Measurements from ENCODE around the gene C12orf76.
"Not testable (repeated sequence)": the region's sequence is repeated elsewhere in the genome, so short reads cannot be mapped to it uniquely, and the experiment has no call there.

Gene C12orf76, protein sequence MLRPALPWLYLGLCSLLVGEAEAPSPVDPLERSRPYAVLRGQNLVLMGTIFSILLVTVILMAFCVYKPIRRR

DNA sequence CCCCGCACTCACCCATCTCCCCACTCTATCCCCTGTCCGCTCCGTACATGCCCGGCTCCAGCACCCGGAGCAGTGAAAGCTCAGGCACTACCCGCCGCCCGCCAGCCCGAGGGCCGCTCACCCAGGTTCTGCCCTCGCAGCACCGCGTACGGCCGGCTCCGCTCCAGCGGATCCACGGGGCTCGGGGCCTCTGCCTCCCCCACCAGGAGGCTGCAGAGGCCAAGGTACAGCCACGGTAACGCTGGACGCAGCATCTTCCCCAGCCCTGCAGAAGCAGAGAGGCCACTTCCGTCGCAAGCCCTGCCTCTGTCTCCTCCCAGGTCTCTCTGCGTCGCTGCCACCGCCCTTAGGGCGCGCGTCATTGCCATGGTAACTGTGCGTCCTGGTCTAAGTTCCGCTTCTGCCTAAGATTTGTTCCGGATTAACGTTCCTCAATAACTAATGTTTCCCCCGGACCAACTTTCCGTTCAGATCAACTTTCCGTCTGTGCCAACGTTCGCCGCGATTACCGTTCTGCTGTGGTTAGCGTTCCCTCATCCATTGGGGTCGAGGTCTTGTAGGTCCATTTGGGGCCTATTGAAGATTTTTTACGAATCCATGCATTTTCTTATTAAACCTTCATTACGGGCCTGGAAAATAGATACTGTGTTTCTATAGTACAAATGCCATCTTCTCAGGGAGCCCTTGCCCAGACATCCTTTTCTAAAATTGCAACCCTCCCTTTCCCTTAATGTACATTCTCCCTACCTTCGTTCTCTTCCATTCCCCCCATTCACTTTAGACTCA lies at the start of gene C12orf76:
Gene C12orf76, minus strand, starts transcription at position 281 of the 786 bp plus-strand sequence. Its CDS starts 27 bp downstream, at position 254.
- DNase-seq = peak; percentile 38 to 96 (median 90)

DNA sequence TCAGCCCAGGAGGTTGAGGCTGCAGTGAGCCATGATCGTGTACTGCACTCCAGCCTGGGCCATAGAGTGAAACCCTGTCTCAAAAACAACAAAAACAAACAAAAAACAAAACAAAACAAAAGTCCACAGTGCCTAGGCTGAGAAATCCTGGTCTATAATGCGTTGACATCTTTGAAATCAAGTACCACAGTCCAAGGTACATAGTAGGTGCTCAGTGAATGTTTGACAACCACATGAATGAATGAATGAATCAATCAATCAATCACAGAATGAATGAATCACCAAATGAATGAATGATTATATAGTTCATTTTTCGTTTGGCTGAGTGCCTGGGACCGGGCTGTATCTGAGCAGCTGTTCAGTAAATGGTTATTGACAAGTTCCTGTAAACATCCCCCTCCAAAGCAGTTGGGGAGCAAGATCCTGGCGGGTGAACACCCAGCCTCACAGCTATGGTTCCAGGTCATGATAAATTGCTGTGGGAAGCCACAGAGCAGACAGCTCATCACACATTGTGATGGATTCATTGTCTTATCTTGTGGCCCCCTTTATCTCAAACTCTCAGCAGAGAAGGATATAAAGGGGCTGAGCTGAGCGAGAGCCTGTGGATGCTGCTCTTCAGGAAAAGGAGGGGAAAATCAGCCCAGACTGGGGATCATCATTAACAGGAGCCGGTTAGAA lies 45.4 kb upstream of the C12orf76 start:
- no peak for DNase-seq

DNA sequence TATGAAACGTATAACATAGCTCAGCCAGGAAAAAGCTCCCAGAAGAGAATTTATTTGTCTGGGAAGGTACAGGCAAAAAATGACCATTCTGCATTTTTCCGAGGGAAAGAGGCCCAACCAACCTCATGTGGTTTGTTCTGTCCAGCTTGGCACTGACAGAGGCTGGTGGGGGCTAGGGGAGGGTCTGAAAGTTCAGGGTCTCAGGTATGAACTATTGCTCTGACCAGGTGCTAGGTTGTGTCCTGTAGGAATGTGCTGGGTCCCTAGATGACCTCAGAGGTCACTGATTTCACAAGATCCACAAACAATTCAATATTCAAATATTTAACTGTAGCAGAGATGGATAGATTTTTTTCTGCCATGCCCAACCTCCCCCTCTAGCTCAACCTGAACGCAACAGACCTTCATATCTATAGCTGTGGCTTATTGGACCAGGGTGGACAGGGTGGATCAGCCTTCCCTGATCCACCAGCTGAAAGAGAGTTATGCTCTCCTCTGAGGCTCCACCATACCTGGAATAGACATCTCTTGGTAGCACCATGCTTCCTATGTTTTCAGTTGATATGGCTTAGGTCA lies 42.9 kb upstream of the C12orf76 start:
- no peak for DNase-seq

DNA sequence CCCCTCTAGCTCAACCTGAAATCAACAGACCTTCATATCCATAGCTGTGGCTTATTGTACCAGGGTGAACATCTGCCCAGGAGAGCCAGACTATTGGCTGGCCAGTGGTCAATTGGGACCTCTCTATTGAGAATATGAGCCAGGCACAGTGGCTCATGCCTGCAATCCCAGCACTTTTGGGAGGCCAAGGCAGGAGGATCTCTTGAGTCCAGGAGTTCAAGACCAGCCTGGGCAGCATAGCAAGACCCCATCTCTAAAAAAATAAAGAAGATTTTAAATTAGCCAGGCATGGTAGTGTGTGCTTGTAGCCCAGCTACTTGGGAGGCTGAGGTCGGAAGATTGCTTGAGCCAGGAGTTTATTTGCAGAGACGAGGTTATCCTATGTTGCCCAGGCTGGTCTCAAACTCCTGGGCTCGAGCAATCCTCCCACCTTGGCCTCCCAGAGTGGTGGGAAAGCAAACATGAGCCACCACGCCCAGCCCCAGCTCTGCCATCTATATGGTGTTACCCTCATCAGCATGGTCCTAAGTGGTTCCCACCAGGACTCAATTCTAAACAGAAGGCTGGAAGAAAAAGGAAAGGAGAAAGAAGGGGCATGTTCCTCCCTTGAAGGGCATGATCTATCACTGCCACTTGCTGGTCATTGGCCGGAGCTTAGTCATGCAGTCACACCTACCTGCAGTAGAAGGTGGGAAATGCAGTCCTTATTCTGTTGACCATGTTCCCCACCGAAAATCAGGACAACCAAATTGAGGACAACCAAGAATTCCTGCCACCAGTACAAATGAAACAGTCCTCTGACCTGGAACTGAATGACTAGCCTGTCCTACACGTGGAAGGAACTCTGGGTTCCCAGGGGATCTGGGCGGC lies 42.2 kb upstream of the C12orf76 start:
- DNase-seq = no peak

DNA sequence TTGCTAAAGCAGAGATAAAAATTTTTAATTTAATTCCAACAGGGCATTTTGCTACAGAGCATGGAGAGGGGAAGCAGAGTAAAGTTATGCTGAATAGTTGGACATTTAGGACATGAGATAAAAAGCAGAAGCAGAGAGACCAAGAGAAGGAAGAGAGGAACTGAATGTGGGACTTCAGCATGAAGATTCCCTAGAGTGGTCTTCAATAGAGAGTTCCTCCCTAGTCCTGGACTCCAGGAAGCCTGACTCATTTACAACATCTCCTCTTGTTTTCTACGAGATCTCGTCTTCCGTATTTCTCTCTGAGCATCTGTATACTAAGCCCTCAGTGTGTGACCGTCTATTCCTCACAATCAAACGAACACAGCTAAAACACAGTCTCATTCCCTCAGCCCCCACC lies 40.6 kb upstream of the C12orf76 start:
- no peak for DNase-seq

DNA sequence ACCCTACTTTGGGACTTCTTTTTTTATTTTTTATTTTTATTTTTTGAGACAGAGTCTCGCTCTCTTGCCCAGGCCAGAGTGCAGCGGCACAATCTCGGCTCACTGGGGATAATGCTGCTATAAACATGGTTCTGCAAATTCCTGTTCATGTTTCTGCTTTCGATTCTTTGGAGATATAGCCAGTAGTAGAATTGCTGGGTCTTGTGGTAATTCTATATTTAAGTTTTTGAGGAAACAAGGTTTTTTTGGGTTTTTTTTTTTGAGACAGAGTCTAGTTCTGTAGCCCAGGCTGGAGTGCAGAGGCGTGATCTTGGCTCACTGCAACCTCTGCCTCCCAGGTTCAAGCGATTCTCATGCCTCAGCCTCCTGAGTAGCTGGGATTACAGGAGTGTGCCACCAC lies 39.9 kb upstream of the C12orf76 start:
- DNase-seq = not testable (repeated sequence)

DNA sequence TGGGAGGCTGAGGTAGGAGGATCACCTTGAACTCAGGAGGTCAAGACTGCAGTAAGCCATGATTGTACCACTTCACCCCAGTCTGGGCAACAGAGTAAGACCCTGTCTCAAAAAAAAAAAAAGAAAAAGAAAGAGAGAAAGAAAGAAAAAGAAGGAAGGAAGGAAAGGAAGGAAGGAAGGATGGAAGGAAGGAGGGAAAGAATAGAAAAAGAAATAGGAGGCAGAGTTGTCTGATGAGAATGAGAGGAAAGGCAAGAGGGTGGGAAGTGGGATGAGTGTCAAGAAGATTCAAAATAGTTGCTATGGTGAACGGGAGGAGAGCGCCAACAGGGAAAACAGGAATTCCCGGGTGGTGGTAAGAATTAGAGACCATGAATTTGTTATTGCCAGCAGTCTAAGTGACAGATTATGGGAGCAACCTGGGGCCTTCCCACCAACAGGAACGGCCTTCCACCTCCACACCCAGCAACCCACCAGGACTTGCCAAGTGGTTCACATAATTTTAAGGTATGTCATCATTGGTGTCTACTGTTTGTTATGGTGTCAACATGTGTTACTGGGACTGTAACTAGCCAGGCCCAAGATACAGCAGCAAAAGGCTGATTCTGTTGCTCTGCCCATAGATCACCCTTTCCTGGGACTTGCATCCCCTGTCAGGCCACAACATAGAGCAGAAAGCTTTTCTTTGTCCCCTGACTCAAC lies 36.1 kb upstream of the C12orf76 start:
- peak in 3 of 58 donors; percentile 11 to 32 (median 14) for DNase-seq

DNA sequence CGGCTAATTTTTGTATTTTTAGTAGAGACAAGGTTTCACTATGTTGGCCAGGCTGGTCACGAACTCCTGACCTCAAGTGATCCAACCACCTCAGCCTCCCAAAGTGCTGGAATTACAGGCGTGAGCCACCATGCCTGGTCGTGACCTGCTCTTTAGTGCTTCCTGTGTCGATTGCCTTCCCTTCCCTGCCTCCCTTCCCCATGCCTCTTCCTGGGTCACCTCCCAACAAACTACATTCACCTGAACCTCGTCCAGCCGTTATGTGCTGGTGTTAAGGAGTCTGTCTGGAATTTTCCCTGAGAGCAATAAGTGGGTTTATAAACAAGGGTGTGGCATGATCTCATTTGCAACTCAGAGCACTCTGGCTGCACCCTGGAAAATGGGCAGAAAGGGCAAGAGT lies 32.1 kb upstream of the C12orf76 start:
- DNase-seq = no peak

DNA sequence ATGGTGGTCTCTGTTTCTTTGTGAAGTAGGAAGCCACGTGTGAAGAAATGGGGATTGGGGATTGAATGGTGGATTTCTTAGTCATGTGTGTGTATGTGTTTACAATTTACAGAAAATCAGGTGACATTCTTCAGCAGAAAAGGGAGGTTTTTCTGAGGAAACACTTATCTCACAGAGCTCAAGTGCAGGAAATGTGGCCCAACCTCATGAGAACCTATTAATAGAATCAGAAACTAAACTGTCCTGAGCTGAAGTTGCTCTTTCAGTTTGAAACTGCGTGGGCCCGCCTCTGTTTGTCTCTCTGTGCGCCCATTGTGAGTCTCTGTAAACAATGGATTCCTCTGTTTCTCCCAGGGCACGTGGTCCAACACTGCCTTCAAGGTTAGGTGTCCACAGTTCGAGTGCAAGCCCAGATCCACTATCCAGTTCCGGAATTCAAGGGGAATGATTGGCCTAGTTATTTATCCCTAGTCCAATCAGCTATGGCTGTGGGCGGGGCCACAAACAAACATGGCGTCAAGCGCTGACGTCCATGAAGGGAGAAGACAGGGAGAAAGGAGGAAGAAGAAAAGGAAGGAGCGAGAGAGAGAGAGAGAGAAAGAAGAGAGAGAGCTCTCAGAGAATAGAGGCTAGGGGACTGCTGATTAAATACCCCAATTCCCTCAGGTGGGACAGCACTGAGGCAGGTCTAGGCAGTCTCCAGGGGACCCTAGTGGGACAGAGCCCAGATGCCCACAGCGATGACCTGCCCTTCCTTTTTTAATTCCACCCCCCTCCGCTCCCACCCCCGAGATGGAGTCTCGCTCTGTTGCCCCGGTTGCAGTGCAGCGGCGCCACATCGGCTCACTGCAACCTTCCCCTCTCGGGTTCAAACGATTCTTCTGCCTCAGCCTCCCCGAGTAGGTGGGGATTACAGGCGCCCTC lies 31.4 kb upstream of the C12orf76 start:
- peak in 55 of 58 donors; percentile 4 to 94 (median 73) for DNase-seq

DNA sequence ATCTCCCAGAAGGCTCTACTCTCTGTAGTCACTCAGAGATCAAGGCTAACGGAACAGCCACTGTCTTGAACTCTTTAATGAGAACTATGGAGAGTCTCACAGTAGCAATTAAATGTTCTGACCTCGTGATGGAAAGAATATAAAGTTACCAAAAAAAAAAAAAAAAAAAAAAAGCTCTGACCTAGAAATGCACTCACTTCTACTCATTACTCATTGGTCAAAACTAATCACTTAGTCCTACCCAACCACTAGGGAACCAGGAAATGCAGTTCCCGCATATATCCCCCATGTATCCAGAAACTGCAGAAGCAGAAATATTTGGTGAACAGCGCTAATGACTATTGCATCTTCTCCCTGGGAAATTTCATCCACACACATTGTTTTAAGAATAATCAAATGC lies 29.5 kb upstream of the C12orf76 start:
- DNase-seq = no peak

DNA sequence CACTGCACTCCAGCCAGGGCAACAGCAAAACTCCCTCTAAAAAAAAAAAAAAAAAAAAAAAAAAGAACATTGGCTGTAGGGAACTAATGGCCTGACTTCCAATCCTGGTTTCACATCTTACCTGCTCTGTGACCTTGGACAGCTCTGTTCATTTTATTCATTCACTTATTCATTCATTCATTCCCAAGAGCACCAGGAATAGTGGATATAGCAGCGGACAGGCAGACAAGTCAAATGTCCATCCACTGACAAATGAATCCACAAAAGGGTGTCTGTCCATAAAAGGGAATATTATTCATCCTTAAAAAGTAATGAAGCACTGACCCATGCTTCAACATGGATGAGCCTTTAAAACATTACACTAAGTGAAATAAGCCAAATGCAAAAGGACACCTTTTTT lies 27.6 kb upstream of the C12orf76 start:
- DNase-seq = no peak

DNA sequence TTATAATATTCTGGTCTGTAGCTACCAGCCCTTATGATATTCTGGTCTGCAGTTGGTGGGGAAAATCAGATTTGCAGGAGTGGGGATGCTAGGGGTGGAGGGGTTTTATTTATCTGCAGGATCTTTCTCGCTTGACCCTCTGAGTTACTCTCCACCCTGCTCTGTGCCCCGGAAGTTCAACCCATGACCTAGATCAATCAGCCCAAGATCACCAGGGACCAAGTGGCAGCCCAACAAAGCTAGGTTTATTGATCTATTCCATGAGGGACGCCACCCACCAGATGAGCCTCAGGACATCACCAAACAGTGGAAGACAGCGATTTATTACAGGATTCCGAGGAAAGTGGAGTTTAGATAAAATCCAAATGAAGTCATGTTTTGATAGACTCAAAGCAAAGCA lies 25.8 kb upstream of the C12orf76 start:
- DNase-seq = peak in 10 of 58 donors; percentile 6 to 64 (median 28)

DNA sequence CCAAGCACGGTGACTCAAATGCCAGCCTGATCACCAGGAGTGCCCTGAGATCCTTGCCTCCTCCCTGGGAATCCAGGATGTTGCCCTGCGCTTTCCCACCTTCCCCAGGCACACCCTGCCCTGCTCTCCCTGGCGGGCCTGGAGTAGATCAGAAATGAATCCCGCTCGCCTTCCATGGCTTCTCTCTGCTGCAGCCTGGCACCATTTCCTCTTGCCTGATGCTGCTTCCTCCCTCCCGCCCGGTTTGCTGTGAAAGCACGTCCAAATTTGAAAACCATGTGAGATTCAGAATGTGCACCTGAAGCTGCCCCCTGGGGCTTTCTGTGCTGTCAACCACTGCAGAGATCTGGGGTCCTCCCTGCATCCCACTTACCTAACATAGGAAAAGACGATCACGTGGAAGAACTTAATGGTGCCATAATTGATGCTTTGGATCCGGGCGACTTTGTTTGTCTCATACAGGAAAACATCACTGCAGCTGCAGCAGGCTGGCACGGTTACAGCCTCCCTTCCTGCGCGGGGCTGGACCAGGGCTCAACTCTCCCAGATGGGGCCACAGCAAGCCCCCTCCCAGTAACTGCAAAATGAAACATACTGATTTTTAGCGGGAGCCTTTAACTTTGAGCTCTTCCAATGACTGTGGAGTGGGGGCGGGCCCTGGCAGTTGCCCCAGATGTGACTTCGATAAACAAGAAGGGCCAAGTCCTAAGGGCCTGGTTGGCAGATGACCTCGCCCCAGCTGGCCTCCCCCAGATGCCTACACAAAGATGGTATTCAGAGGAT lies 24.9 kb upstream of the C12orf76 start:
- peak in 56 of 58 donors; percentile 58 to 96 (median 86) for DNase-seq

DNA sequence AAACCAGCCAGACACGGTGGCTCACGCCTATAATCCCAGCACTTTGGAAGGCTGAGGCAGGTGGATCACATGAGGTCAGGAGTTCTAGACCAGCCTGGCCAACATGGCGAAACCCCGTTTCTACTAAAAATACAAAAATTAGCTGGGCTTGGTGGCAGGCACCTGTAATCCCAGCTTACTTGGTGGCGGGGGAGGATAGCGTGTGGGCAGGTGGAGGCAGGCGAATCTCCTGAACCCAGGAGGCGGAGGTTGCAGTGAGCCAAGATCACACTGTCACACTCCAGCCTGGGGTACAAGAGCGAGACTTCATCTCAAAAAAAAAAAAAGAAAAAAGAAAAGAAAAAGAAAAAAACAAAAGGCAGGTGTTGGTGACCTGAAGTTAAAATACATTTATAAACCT lies 24.3 kb upstream of the C12orf76 start:
- peak in 1 of 58 donors; percentile 20 for DNase-seq

DNA sequence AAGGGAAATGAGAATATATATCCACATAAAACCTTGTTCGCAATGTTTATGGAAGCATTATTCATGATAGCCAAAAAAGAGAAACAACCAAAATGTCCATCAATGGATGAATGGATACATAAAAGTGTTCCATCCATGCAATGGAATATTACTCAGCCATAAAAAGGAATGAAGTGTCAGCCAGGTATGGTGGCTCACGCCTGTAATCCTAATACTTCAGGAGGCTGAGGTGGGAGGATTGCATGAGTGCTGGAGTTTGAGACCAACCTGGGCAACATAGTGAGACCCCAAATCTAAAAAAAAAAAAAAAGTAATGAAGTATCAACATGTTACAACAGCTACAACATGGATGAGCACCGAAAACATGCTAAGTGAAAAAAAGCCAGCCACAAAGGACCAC lies 23.6 kb upstream of the C12orf76 start:
- no peak for DNase-seq

DNA sequence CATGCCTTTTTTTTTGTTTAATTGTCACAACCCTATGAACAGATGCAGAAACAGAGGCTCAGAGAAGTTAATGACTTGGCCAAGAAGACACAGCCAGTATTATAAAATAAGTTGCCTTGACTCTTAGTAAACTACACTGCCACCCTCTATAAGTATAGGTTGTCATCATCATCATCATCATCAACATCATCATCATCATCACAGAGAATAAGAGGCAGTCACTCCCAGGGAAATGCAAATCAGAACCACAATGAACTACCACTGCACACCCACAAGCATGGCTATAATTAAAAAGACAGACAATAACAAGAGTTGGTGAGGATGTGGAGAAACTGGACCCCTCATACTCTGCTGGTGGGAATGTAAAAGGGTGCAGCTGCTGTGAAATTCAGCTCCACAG lies 23.2 kb upstream of the C12orf76 start:
- no peak for DNase-seq

DNA sequence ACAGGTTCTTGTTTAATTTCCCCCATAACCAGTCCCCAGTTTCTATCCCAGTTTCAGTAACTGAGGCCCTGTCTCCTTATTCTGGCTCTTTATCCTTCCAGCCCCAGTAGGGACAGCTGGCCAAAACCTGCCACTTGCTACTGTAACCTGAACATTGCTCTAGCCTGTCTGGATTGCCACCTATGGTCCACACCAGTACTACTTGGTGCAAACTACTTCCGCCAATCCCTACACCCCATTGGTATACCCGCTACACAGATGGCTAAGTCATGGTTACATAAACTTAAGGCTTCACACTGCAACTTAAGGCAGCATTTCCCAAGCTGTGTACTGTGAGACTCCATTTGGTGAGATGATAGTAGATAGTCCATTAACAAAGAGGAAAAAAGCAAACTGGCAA lies 20.3 kb upstream of the C12orf76 start:
- DNase-seq = no peak

DNA sequence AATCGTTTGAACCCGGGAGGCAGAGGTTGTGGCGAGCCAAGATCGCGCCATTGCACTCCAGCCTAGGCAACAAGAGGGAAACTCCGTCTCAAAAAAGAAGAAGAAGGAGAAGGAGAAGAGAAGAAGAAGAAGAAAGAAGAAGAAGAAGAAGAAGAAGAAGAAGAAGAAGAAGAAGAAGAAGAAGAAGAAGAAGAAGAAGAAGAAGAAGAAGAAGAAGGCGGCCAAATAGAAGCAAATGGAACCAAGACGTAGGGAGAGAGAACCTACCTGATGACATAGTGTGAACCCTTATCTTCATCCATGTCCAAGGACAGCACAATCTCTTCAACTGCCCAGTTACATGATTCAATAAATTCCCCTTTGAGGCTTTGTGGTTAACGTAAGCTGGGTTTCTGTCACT lies 19.8 kb upstream of the C12orf76 start:
- DNase-seq = not testable (repeated sequence)

DNA sequence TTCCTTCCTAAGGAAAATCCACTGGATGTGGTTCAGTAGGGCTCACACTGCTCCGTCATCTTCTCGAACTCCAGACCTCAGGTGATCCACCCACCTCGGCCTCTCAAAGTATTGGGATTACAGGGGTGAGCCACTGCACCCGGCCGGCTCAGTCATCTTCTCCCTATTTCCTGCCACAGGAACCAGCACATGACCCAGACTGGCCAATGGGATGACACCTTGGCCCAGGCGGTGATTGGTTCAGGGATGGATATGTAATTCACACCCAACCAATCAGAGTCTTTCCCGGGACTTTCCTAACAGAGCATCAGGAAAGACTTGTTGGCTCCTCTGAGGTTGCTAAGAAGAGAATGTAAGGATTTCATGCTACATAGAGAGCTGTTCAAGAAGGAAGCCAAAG lies 19.2 kb upstream of the C12orf76 start:
- no peak for DNase-seq

Data from anterior cingulate cortex (tissue), 58 donors.